Activated naive CD8-positive, alpha-beta T cell treated with anti-CD3 and anti-CD28 coated beads, Interleukin-2, amount 10 ng/mL, durations not matched to agents 7 days and 5 days (primary cell): Measurements from ENCODE around the gene MYH1. TPM values are rescaled to one million over a fixed set of nuclear protein-coding genes. Genes with fewer than 3 reads are reported as not detected.

Experiments
- ATAC-seq: fragments of 150-1000 bp; cut with Tn5 transposase; one replicate; pipeline ENCODE4 v1.10.0; 2021; ENCODE audit warnings: low read depth, moderate library complexity
- POLR2A ChIA-PET: fragments of 350-600 bp; sonication (Branson Sonifier 250); formaldehyde crosslinking; loops from one replicate; lab custom pipeline; 2021; ENCODE audit warnings: antibody characterized with exemption; lab: Charles Lee
- DNase-seq: peaks from one replicate; pipeline ENCODE4 v3.0.0; 2021
- H3K27ac Mint-ChIP-seq: one replicate; pipeline ENCODE4 v1.8.0; 2022; ENCODE audit warnings: mild to moderate bottlenecking, mixed read lengths
- H3K27me3 Mint-ChIP-seq: one replicate; pipeline ENCODE4 v1.8.0; 2022; ENCODE audit warnings: mild to moderate bottlenecking, moderate library complexity, mixed read lengths
- H3K36me3 Mint-ChIP-seq: one replicate; pipeline ENCODE4 v1.8.0; 2021; ENCODE audit warnings: mild to moderate bottlenecking, mixed read lengths
- H3K4me1 Mint-ChIP-seq: one replicate; pipeline ENCODE4 v1.8.0; 2021; ENCODE audit warnings: mixed read lengths
- H3K4me3 Mint-ChIP-seq: one replicate; pipeline ENCODE4 v1.8.0; 2022; ENCODE audit warnings: mild to moderate bottlenecking, moderate library complexity, mixed read lengths
- H3K9me3 Mint-ChIP-seq: one replicate; pipeline ENCODE4 v1.8.0; 2021; ENCODE audit warnings: mixed read lengths
- total RNA-seq, 2 experiments: library from RNA; stranded (reverse); gene quantifications; one replicate each; pipeline ENCODE4 v1.2.3, GENCODE V29; 2021

Gene MYH1
- total RNA-seq, 2 experiments from 2014 or later = not detected

DNA sequence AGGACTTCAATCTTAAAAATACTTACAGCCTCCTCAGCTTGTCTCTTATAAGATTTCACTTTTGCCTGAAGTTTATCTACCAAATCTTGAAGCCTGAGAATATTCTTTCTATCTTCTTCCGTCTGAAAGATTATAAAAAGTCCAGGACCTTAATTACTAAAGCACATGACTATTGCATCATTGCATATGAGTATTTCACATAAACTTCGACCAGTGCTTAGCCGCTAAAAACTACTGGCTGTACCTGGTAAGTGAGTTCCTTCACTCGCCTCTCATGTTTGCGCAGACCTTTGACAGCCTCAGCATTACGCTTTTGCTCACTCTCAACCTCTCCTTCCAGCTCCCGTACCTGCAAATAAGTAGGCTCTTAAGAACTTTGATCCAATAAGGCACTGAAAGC, 4.7 kb upstream of the MYH1 start:
- no peak overlapping the region for H3K27ac Mint-ChIP-seq
- no peak for DNase-seq
- no peak for ATAC-seq
- POLR2A ChIA-PET = no interaction called here
- H3K4me3 Mint-ChIP-seq = no peak overlapping the region
- no peaks in the 10 kb centered on the region for H3K36me3 Mint-ChIP-seq
- peaks cover 3% of the 10 kb centered on the region for H3K27me3 Mint-ChIP-seq
- H3K4me1 Mint-ChIP-seq = no peaks in the 10 kb centered on the region
- no peaks in the 10 kb centered on the region for H3K9me3 Mint-ChIP-seq

DNA sequence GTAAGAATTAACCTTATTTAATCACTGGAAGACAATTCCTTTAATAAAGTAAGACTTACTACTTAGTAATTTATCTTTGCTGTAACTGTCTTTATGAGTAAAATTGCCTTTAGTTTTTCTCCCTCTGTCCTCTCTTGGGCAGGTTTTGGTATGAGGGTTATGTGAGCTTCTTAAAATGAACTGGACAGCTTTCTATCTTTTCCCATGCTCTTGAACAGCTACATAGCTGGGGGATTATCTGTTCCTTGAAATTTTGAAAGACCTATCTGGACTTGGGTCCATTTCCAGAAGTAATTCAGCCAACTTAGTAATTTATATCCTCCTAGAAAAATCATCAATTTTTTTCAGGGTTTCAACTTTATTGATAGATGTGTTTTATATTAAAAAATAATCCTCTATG, 3.6 kb upstream of the MYH1 start:
- no peak overlapping the region for H3K4me3 Mint-ChIP-seq
- H3K27me3 Mint-ChIP-seq = peaks cover 3% of the 10 kb centered on the region
- no peaks in the 10 kb centered on the region for H3K9me3 Mint-ChIP-seq
- ATAC-seq (no peak), DNase-seq (no peak)
- no peak overlapping the region for H3K27ac Mint-ChIP-seq
- no peaks in the 10 kb centered on the region for H3K4me1 Mint-ChIP-seq
- POLR2A ChIA-PET = no interaction called here
- no peaks in the 10 kb centered on the region for H3K36me3 Mint-ChIP-seq

GRCh38 chr17:10516638-10517037, 1.7 kb downstream of the MYH1 start:
- Mint-ChIP-seq H3K27me3 (peaks cover 2% of the 10 kb centered on the region), H3K9me3 (no peaks in the 10 kb centered on the region), H3K27ac (no peak overlapping the region), H3K4me3 (no peak overlapping the region), H3K4me1 (no peaks in the 10 kb centered on the region), H3K36me3 (no peaks in the 10 kb centered on the region)
- DNase-seq = no peak
- POLR2A ChIA-PET = no interaction called here
- no peak for ATAC-seq

- POLR2A ChIA-PET = no interaction called here
- Mint-ChIP-seq H3K27me3 (peaks cover 2% of the 10 kb centered on the region), H3K27ac (no peak overlapping the region), H3K4me1 (no peaks in the 10 kb centered on the region), H3K4me3 (no peak overlapping the region), H3K36me3 (no peaks in the 10 kb centered on the region), H3K9me3 (no peaks in the 10 kb centered on the region)
- ATAC-seq = no peak
- DNase-seq = no peak
Measured at GRCh38 chr17:10516065-10516464, 2.3 kb downstream of the MYH1 start.

- no peaks in the 10 kb centered on the region for H3K4me1 Mint-ChIP-seq
- H3K4me3 Mint-ChIP-seq = no peak overlapping the region
- no peak for DNase-seq
- no peak overlapping the region for H3K27ac Mint-ChIP-seq
- H3K36me3 Mint-ChIP-seq = no peaks in the 10 kb centered on the region
- peaks cover 2% of the 10 kb centered on the region for H3K27me3 Mint-ChIP-seq
- ATAC-seq = no peak
- POLR2A ChIA-PET = no interaction called here
- H3K9me3 Mint-ChIP-seq = no peaks in the 10 kb centered on the region
Measured at GRCh38 chr17:10513299-10514067, 4.9 kb downstream of the MYH1 start.

DNA sequence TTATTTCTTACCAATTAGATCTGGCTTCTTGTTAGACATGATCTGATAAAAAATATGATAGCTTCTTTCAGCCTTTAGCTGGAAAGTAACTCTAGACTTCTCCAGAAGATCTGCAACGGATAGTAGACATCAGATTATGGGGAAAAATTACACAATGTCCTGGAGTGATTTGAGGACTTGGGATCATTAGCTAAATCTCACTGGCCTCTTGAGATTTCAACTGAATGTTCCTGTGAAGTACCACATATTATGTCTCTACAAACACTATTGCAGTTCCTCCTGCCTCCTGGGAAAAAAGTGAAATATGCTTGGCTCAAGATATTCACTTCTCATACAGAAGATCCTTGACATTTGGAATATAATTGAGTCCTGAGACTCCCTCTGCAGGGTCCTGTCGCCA, 5.5 kb downstream of the MYH1 start:
- ATAC-seq (no peak), DNase-seq (no peak)
- peaks cover 2% of the 10 kb centered on the region for H3K27me3 Mint-ChIP-seq
- no peak overlapping the region for H3K4me3 Mint-ChIP-seq
- POLR2A ChIA-PET = no interaction called here
- no peaks in the 10 kb centered on the region for H3K9me3 Mint-ChIP-seq
- no peaks in the 10 kb centered on the region for H3K36me3 Mint-ChIP-seq
- no peaks in the 10 kb centered on the region for H3K4me1 Mint-ChIP-seq
- H3K27ac Mint-ChIP-seq = no peak overlapping the region

DNA sequence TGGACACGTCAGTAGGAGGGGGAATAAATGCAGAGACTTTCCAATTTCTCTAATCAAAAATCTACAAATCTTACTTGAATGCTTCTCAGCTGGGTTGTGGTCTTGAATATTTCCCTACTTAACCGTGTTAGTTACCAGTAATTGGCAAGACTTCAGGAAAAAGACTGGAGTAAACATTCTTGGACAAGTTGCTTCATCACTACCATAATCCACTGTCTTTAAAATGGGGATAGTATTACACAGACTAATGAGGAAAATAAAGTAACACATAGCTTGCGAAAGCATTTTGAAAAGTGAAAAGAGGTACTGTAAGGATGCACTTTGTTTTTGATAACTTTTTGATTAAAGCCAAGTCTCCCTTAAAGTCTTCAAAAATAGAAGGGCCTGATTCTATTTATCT, 18.4 kb downstream of the MYH1 start:
- no peak for ATAC-seq
- no peak for DNase-seq
- Mint-ChIP-seq H3K36me3 (no peaks in the 10 kb centered on the region), H3K9me3 (no peaks in the 10 kb centered on the region), H3K4me3 (no peak overlapping the region), H3K4me1 (no peaks in the 10 kb centered on the region), H3K27me3 (no peaks in the 10 kb centered on the region), H3K27ac (no peak overlapping the region)
- POLR2A ChIA-PET = no interaction called here

DNA sequence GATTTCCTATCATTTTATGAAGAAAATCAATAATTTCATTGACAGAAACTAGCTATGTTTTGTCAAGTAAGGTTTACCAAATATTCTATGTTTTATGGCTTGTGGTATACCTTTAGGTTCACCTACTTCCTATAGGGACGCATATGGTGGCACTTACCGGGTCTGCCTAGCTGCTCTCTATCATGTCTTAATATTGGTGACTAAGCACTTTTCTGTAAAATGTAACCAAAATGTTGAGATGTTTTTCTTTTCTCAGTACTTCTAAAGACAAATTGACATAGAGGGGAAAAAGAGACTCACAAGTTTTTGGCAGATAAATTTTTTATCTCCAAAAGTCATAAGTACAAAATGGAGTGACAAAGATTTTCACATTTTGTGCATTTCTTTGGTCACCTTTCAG, 26.3 kb downstream of the MYH1 start:
- H3K36me3 Mint-ChIP-seq = no peaks in the 10 kb centered on the region
- H3K4me3 Mint-ChIP-seq = no peak overlapping the region
- no peak for ATAC-seq
- H3K4me1 Mint-ChIP-seq = no peaks in the 10 kb centered on the region
- no peak for DNase-seq
- no peak overlapping the region for H3K27ac Mint-ChIP-seq
- peaks cover 10% of the 10 kb centered on the region for H3K9me3 Mint-ChIP-seq
- POLR2A ChIA-PET = no interaction called here
- no peaks in the 10 kb centered on the region for H3K27me3 Mint-ChIP-seq

GRCh38 chr17:10482252-10482651, 36.1 kb downstream of the MYH1 start:
- Mint-ChIP-seq H3K9me3 (peaks cover 11% of the 10 kb centered on the region), H3K36me3 (no peaks in the 10 kb centered on the region), H3K4me1 (no peaks in the 10 kb centered on the region), H3K4me3 (no peak overlapping the region), H3K27ac (no peak overlapping the region), H3K27me3 (no peaks in the 10 kb centered on the region)
- no peak for DNase-seq
- POLR2A ChIA-PET = no interaction called here
- ATAC-seq = no peak

DNA sequence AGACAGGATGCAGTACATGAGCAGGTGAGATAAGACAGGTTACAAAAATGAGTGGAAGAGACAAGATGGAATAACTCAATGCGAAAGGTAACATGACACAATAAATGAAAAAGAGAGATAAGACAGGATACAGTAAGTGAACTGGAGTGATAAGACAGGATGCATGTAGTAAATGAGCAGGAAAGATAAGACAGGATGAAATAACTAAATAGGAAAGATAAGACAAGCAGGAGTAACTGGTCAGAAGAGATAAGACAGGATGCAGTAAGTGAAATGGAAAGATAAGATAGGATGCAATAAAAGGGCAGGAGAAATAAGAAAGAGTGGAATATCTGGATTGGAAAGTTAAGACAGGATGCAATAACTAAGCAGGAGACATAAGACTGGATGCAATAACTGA, 40.6 kb downstream of the MYH1 start:
- Mint-ChIP-seq H3K9me3 (peaks cover 4% of the 10 kb centered on the region), H3K36me3 (no peaks in the 10 kb centered on the region), H3K27me3 (no peaks in the 10 kb centered on the region), H3K4me3 (no peak overlapping the region), H3K27ac (no peak overlapping the region), H3K4me1 (no peaks in the 10 kb centered on the region)
- ATAC-seq (no peak), DNase-seq (no peak)
- POLR2A ChIA-PET = no interaction called here

- POLR2A ChIA-PET = no interaction called here
- H3K4me3 Mint-ChIP-seq = no peak overlapping the region
Measured at GRCh38 chr17:10474536-10474935, 43.8 kb downstream of the MYH1 start.

DNA sequence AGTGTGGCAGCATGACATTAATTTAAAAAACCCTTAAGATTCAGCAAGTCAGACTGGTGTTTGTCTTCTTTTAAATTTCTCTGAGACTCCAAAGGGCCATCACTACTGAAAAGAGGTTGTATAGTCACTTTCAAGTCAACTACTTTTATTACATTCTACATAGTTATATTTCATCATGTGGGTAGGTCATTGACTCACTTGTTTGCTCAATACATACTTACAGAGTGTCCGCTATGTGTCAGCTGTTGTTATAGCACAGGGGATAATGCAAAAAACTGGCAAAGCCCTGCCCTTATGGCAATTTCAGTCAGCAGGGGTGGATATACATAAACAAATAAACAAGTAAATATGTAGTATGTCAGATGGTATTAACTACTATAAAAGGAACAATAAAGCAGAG, 46.5 kb downstream of the MYH1 start:
- Mint-ChIP-seq H3K27me3 (no peaks in the 10 kb centered on the region), H3K27ac (no peak overlapping the region), H3K36me3 (no peaks in the 10 kb centered on the region), H3K4me3 (no peak overlapping the region), H3K4me1 (no peaks in the 10 kb centered on the region), H3K9me3 (no peaks in the 10 kb centered on the region)
- ATAC-seq = no peak
- POLR2A ChIA-PET = no interaction called here
- no peak for DNase-seq

More at GRCh38 chr17:10474536-10474935, 43.8 kb downstream of the MYH1 start:
- no peaks in the 10 kb centered on the region for H3K9me3 Mint-ChIP-seq
- no peaks in the 10 kb centered on the region for H3K36me3 Mint-ChIP-seq
- ATAC-seq = no peak
- no peaks in the 10 kb centered on the region for H3K4me1 Mint-ChIP-seq
- no peaks in the 10 kb centered on the region for H3K27me3 Mint-ChIP-seq
- no peak overlapping the region for H3K27ac Mint-ChIP-seq
- DNase-seq = no peak

DNA sequence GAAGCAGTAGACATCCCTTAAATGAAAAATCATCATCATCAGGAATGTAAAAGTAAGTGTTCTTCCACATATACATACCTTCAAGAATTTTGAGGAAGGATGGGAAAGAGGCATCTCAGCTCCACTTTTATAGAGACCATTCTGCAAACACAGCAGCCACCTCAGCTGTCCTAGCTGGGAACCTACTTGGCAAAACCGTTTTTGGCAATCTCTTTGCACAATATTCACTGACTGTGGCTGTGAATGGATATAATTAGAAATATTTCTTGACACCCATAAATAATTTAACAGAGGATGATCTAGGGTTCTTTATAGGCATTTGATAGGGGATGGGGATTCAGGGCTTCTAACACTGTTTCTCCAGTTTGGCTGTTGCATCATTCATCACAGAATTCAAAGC, 48.9 kb downstream of the MYH1 start, which contains the start of gene MYH4:
Gene MYH4 (minus strand): TSS at position 101 of the 400 bp plus-strand sequence. CDS start 2,814 bp downstream, outside the sequence.
- ATAC-seq = no peak
- peaks cover under 1% of the 10 kb centered on the region for H3K9me3 Mint-ChIP-seq
- POLR2A ChIA-PET = no interaction called here
- no peaks in the 10 kb centered on the region for H3K4me1 Mint-ChIP-seq
- no peaks in the 10 kb centered on the region for H3K36me3 Mint-ChIP-seq
- no peak within 1 kb of the TSS for H3K27ac Mint-ChIP-seq
- DNase-seq = no peak
- no peaks in the 10 kb centered on the region for H3K27me3 Mint-ChIP-seq
- no peak within 1 kb of the TSS for H3K4me3 Mint-ChIP-seq

- Mint-ChIP-seq H3K4me3 (no peak overlapping the region), H3K36me3 (no peaks in the 10 kb centered on the region), H3K9me3 (peaks cover 2% of the 10 kb centered on the region), H3K27me3 (no peaks in the 10 kb centered on the region), H3K4me1 (no peaks in the 10 kb centered on the region), H3K27ac (no peak overlapping the region)
- no peak for DNase-seq
- no peak for ATAC-seq
- POLR2A ChIA-PET = no interaction called here
Measured at GRCh38 chr17:10463402-10463801, 54.9 kb downstream of the MYH1 start.
